Measurements from ENCODE around the gene KLF11.
A peak's percentile ranks its signal among the peaks of the same experiment; 100 is the strongest.
"Not testable (repeated sequence)": the region's sequence is repeated elsewhere in the genome, so short reads cannot be mapped to it uniquely, and the experiment has no call there.

KLF11 gene

GRCh38 chr2:10089565-10090190 is 46.3 kb downstream of the KLF11 start:
- DNase-seq, result no peak

- DNase-seq, result no peak
These were observed 48.0 kb downstream of the KLF11 start for GRCh38 chr2:10091182-10091888.

GRCh38 chr2:10091889-10092244 is 48.5 kb downstream of the KLF11 start:
- not testable (repeated sequence) for DNase-seq

GRCh38 chr2:10094271-10094814 is 51.0 kb downstream of the KLF11 start:
- DNase-seq, result no peak

GRCh38 chr2:10095175-10095574 is 51.8 kb downstream of the KLF11 start:
- DNase-seq, result no peak

GRCh38 chr2:10096641-10097040 is 53.3 kb downstream of the KLF11 start:
- DNase-seq, result no peak

- DNase-seq, result peak; percentile 35
These were observed 54.2 kb downstream of the KLF11 start for GRCh38 chr2:10097352-10098148.

- no peak for DNase-seq
These were observed 58.1 kb downstream of the KLF11 start for GRCh38 chr2:10101491-10101890.

GRCh38 chr2:10103179-10103578 is 59.8 kb downstream of the KLF11 start:
- DNase-seq, result no peak
